ENCODE measurements around the gene ZNF511.

GRCh38 chr10:133275684-133276092 is 33.0 kb upstream of the ZNF511 start:
- no peak for TF ChIP-seq GATA3 (IDR thresholded peaks at IDR 0.05; ENCODE audit: low read depth, low read length)
- no peak for TF ChIP-seq GATA2 (IDR thresholded peaks at IDR 0.05; ENCODE audit: low read depth, low read length)

Measured in SH-SY5Y (cell line).